Stimulated activated CD8-positive, alpha-beta memory T cell treated with anti-CD3 and anti-CD28 coated beads, Interleukin-4, amount 100 ng/mL, for 4 hours (primary cell): Measurements from ENCODE around the gene SLF2.

Experiments used
- DNase-seq, 2 donors: peaks; one replicate each; pipeline ENCODE4 v3.0.0-alpha.2; 2020; ENCODE audit warnings: low read depth in 2 of 2, low spot score in 1 of 2

The SLF2 gene

DNA sequence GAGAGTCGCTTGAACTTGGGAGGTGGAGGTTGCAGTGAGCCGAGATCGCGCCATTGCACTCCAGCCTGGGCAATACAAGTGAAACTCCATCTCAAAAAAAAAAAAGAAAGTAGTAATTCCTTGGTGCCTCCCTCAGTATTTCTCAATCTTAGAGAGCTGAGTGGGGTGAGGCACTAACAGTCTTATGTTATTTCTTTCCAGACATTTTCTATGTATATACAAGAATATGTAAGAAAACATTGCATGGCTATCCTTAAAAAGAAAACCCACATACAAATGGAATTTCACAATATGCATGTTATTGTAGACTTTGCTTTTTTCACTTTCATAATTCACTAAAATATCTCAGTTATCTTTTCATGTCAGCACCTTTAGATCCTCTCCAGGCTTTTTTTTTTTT lies 13.6 kb upstream of the SLF2 start:
- DNase-seq: no peak

DNA sequence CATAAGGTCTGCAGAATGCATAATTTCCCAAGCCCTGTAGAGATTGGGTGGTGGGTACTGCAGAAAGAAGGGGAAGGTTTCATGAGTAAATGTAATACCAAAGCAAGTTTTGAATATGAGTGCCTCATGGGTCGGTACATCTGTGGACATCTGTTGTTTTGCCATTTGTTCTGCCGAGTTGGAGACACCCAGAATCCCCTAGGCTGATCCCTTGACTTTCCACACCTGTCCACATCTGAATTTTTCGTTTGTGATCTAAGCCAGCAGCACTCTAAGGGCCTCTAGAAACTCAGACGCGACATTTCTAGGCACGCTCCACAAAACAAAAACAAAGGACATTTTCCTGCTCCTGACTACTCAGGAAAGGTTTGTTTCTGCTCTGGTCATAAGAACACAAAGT lies 11.7 kb upstream of the SLF2 start:
- no peak for DNase-seq

DNA sequence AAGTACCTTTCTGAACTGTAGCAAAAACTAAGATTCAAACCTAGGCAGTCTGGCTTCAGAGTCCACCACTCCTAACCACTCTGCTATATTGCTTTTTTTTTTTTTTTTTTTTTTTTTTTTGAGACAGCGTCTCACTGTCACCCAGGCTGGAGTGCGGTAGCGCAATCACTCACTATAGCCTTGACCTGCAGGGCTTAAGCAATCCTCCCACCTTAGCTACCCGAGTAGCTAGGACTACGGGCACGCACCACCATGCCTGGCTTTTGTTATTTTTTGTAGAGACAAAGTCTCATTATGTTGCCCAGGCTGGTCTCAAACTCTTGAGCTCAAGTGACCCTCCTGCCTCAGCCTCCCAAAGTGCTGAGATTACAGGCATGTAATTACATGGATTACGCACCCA lies 10.1 kb upstream of the SLF2 start:
- no peak for DNase-seq

DNA sequence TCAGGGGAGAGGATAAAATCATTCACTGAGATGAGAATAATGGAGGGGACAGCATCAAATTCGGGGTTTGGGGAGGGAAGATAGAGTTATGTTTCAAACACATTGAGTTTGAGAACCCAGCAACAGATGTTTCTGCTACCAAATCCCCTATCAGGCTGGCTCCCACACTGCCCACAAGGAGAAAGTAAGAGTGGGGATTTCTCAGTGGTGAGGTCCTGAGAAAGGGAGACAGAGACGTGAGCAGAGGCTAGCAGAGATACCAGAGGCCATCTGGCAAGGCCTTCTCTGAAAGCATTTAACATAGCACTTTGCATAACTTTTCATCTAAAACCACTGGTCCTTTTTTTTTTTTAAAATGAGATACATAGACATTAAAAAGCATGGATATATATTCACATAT lies 7.8 kb upstream of the SLF2 start:
- DNase-seq: no peak

DNA sequence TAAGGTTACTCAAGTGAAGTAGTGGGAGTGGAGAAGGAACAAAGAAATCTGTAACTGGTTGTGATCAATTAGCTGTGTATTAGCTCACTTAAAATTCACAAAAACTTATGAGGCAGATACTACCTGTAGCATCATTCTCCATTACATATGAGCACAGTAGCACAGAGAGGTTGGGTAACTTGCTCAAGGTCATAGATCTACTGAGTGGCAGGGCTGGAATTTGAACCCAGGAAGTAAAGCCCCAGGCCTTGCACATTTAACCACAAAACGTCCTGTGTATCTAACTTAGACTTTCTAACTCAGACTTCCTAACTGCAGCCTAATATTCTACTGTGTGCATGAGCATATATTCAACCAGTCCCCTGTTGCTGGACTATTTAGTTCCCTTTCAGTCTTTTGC lies 5.6 kb upstream of the SLF2 start:
- no peak for DNase-seq

DNA sequence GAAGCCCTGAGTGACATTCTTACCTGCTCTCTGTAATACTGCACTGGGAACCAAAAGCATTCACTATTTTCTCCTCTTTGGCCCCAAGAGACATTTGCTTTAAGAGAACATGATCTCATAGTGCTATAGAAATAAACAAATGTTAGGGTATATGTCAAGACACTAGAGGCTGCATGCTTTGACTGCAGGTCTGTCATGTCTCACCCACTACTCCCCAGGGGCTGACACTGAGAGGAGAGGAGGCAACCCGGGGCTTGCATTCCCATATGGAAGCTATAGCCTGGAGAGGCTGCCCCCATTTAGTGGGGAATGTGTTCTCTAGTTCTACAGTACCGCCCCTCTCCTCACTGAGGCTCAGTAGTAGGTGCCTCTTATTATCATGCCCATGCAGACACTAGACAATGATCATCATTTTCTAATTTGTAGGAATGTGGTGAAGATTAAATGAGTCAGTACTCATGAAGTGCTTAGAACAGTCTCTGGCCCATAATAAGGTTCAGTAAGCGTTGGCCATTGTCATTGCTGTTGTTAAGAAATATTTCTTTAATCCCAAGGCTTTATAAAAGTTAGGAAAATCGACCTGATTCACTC lies 4.9 kb upstream of the SLF2 start:
- no peak for DNase-seq

DNA sequence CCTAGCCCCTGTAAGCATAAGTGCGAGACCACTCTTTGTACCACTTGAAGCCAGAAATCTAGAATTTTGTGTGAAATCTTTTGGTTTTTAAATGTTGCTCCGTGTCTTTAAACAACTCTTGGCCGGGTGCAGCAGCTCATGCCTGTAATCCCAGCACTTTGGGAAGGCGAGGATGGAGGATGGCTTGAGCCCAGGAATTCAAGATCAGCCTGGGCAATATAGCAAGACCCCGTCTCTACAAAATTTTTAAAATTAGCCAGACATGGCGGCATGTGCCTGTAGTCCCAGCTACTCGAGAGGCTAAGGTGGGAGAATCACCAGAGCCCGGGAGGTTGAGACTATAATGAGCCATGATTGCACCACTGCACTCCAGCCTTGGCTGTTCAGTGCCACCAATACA lies 4.4 kb upstream of the SLF2 start:
- DNase-seq: no peak

DNA sequence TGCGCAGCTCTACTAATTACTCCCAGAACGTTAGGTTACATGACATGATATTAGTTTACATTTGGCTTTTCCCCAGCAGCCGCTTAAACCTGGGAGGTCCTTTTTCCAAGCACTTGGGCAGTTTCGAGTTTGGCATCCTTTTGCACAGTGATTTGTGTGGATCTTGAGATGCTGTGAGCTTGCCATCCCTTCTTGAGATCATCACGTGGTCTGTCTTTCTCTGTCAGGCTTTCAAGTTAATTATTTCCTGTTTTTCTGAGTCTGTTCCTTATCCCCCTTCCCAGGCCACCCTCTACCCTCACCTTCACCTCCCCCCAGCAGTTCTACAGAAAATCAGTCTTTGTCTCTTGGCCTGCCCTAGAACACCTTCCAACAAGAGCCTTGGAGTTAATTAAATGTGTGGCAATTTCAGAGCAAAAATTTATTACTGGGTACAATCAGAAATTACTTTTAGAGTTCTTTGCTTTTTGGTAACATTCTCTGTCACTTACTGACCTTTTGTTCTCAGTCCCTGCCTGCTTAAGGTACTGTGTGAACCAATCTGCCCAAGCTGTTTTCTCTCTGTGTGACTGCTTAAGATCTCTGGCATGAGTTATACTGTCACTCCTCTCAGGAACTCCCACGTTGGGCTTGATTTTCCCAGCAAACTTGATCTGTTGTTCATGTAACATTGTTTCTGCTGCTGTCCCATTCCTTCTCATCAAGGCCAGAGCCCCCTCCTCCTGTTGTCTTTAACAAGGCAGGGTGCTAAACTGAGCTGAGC lies 3.1 kb upstream of the SLF2 start:
- DNase-seq: no peak

DNA sequence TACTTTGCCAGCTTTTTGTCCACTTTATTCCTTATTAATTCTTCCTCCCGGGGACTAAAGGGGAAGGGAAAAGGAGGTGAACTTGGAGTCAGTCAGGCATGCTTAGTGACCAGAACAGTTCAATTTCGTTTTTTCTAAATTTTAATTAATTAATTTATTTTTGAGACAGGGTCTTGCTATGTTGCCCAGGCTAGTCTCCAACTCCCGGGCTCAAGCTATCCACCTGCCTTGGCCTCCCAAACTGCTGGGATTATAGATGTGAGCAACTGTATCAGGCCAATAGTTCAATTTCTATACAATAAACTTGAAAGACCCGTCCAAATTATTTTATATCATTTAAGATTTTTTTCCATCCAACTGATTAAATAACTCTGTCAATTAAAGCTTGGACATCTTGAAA lies 1.3 kb upstream of the SLF2 start:
- DNase-seq: no peak

DNA sequence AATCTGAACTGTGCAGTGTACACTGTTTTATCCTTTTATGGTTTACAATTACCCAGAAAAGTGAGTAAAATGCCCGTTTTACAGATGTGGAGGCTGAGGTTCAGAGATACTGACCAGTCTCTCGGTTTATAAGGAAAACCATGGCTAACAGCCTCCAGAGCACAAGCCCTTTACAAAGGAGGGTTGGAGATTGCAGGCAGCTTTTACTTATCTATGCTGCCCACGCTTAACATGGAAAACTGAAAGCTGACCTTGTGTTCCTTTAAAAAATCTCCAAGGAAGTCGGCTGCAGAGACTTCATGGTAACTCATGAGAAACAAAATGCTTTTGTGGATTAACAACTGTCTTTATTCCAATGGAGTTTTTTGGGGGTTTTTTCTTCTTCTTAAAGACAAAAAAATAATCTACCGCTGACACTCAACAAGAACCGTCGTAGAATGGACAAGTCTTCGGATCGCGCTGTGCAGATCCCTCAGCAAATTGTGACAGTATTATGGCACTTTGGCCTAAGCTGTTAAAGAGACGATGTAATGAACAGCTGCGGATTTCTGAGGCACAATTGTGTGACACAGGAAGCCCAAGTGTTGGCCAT lies 654 bp upstream of the SLF2 start:
- DNase-seq: no peak

DNA sequence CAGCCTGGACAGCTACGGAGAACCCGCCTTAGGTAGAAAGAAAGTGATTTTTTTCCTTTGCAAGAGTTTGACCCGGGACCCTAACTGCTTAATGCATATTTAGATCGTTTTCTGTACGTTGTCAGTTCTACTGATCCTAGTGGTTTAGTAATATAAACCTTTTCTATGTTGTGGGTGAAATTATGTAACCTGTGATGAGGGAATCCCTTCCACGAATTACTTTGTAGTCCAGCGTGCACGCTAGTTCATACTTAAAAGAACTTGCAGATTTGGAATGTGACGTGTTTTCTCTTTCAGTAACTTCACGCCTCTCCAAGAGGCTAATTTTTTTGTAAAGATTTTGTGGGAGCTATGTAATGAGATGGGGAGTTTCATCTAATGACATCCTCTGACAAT lies 705 bp downstream of the SLF2 start:
- DNase-seq: no peak

DNA sequence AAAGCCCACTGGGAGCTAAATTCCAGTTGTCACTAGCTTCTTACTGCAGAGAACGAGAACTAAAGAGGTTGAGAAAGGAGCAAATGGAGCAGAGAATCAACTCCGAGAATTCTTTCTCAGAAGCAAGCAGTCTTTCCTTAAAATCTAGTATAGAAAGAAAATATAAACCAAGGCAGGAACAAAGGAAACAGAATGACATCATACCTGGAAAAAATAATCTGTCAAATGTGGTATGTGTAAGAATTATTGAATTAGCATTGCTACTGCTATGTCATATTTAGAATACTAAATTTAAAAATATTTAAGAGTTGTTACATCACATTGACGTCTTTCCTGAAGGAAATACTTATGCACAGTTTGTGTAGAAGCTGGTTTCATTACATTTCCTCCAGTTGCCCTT lies 4.3 kb downstream of the SLF2 start:
- no peak for DNase-seq

DNA sequence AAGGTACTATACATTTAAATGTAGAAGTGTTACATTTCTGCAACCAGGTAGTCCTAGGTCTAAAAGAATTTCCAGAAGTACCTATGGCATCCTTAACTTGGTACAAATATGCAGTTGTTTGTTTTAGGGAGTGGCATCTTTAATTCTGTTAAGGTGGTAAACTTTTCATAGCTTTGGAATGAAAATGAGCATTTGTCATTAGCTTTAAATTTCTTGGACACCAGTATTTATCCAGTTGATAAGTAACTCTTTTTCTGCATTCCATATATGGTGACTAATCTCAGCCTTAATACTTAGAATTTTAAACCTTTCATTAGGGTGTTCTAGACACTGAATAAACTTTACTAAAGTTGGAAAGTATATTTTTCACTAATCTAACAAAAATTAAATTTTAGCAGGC lies 10.8 kb downstream of the SLF2 start:
- no peak for DNase-seq

DNA sequence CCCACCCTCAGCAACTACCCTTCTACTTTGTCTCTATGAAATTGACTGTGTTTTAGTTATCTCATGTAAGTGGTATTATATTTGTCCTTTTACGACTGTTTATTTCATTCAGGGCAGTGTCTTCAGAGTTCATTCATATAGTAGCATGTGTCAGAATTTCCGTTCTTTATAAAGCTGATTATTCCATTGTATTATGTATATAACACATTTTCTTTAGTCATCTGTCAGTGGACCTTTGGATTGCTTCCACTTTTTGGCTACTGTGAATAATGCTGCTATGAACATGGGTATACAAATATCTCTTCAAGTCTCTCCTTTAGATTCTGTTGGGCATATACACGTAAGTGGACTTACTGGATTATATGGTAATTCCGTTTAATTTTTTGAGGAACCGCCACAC lies 14.5 kb downstream of the SLF2 start:
- DNase-seq: no peak

DNA sequence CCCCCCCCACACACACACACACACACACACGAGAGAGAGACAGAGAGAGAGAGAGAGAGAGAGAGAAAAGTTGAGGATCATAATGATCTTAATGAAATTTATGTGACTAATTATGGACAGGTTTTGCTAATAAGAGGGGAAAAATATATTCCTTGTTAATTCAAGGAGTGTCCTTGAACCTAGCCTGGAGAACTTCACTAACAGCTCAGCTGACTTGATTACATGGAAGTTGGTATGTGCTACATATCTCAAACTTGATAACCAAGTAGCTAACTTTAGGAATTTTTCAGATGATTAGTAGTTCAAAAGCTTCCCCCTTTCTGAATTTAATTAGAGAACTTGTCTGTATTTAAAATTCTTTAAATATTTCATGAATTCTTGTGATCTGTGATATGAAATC lies 15.3 kb downstream of the SLF2 start:
- DNase-seq: no peak

DNA sequence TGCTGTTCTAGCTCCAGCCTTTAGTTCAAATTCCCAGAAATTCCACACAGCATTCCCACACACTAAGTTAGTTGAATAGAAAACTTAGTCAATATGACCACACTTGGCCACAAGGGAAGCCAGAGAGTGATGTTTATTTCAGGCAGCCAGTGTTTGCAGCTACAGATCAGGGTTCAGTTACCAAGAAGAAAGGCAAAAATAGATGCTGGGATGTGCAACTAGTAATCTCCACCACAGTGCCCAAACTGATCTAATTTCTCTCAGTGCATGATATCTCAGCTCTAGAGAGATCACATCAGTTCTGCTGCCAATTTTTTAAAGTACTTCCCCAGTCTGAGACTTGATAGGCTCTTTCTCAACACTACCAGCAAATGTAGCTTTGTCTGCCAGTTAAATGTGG lies 17.6 kb downstream of the SLF2 start:
- no peak for DNase-seq

DNA sequence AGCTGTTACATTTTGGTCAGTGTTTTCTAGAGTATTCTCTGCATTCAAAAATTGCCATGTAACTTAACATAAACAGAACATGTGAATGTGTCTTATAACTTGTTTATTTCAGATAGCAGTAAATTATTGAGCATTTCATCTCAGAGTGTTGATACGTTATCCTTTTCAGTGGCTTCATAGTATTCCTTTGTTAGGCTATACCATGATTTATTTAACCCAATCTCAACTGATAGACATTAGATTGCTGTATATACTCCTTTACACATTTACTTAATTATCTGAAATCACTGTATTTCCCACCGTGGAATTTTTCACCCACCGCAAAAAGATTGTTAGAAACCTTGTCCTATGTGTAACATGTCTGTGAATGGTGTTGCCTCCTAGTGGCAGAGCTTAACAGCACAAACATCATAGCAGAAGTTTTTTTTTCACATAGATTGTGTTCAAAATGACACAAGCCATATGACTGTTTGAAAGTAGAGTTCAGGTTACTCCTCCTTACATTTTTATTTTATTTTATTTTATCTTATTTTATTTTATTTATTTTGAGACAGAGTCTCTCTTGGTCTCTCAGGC lies 21.4 kb downstream of the SLF2 start:
- no peak for DNase-seq

DNA sequence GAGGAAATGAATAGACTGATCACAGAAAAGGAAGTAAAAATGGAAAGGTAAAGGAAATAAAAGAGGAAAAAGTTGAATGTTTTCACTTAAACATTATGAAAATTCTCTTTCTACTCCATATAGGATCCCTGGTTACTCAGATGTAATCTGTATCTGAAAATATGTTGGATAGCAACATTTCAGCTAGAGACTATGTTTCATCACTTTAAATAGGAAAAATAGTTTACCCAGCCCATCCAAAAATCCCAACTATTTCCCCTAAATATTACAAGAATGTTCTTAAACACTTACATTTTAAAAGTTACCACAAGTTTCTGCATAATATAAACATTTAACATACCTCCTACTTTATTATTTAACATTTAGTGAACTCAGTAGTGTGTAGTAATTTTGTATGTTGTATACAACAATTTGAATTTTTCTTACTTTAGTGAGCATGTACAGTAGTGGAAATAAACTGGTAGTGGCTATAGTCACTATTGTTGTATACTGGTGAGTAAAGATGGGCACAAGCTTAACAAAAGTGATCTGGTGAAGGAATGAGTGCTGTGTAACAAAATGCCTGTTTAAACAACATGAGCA lies 27.1 kb downstream of the SLF2 start:
- DNase-seq: no peak

DNA sequence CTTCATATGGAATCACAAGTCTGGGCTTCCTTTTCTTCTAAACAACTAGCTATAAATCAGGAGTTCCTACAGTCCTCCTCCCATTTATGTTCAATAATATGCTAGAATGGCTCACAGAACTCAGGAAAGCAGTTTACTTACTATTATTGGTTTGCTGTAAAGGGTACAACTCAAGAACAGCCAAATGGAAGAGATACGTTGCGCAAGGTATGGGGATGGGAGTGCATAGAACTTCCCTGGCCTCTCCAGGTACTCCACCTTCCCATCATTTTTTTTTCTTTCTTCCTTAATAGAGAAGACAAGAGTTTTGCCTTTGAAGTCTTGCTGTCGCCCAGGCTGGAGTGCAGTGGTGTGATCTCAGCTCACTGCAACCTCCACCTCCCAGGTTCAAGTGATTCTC lies 29.5 kb downstream of the SLF2 start:
- DNase-seq: no peak

DNA sequence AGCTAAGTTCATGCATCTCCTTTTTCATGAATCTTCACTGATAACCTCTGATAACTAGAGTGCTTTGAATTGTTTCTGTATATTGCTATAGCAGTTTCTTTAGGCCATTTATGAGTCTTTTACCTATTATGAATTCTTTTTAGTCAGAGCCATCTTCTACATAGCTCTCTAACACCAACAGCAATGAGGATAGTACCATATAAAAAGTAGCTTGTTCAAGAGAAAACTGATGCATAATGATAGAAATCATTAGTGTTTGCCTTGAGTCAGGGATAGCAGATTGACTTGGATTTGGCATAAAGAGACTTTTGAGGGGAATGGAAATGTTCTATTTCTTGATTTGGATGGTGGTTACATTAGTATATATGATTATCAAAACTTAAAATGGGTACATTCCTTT lies 30.7 kb downstream of the SLF2 start:
- DNase-seq: no peak

DNA sequence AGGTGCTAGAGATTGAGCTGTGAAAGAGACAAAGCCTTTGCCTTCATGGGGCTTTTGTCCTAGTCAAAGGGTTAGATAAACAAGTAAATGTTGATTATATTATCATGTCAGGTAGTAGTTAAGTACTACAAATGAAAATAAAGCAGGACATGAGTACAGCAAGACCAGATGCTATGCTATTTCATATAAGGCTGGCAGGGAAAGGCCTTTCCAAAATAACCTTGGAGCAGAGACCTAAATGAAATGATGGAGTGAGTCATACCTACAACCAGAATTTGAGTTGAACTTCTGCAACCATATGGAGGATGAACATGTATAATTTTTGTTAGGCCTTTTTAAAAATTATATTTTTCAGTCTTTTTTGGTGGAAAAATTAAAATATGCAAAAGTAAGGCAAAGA lies 33.0 kb downstream of the SLF2 start:
- DNase-seq: no peak

DNA sequence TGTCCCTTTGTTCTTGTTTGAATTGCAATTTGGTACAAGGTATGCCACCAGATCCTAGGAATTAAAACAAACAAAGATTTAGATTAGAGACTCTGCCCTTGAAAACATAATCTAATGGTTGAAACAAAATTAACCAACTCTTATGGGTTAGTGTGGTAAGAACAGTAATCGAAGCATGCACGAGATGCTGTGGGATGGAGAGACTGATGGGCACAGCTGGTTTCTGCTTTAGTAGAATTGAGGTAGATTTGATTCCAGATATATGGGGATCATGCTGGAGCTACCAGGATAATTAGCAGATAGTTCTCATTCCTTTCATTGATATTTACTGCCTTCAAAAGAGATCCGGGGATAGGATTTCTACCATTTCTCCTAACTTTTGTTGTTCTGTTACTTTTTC lies 36.2 kb downstream of the SLF2 start:
- no peak for DNase-seq
